B cell (primary cell): ENCODE data around the gene IL17RA. TPM values are rescaled to one million over a fixed set of nuclear protein-coding genes. Genes with fewer than 3 reads are reported as not detected.

Experiments
- ATAC-seq: fragments of 200-7000 bp; cut with Tn5 transposase; one replicate; pipeline ENCODE4 v1.10.0; 2021; ENCODE audit warnings: low read depth, mild to moderate bottlenecking, moderate number of reproducible peaks, moderate library complexity
- CTCF ChIA-PET: fragments of 350-600 bp; sonication (Branson Sonifier 250); formaldehyde crosslinking; loops from one replicate; lab custom pipeline; 2021; ENCODE audit warnings: antibody characterized with exemption, inconsistent platforms; lab: Charles Lee
- POLR2A ChIA-PET: fragments of 350-600 bp; sonication (Branson Sonifier 250); formaldehyde crosslinking; loops from one replicate; lab custom pipeline; 2021; ENCODE audit warnings: antibody characterized with exemption; lab: Charles Lee
- DNase-seq: peaks from one replicate; pipeline ENCODE4 v3.0.0; 2013
- H2AFZ ChIP-seq: 2 replicates; pipeline ENCODE4 v1.6.1; 2012; ENCODE audit warnings: mild to moderate bottlenecking, low read depth, low read length; ENCODE audit not compliant: insufficient read depth, poor library complexity, severe bottlenecking
- H3K27ac ChIP-seq, 2 donors: 1 replicate in 1 of 2; 2 replicates in 1 of 2; pipeline ENCODE4 v1.5.1; 2012 to 2013; ENCODE audit warnings: low read length in 2 of 2, mild to moderate bottlenecking in 2 of 2, moderate library complexity in 1 of 2
- H3K27me3 ChIP-seq, 4 experiments: fragments of 200-600 bp in 1 of 4; sonication (generic) in 1 of 4; replicated peaks in 1 of 4; 1 replicate in 2 of 4; 2 replicates in 2 of 4; pipeline versions ENCODE4 v1.6.1 to v1.7.0; 2013 to 2016; ENCODE audit warnings: low read length in 3 of 4, mild to moderate bottlenecking in 2 of 4, mixed read lengths in 1 of 4, moderate library complexity in 1 of 4; ENCODE audit not compliant: insufficient read depth in 4 of 4, control insufficient read depth in 3 of 4; ENCODE audit errors: control extremely low read depth in 1 of 4
- H3K36me3 ChIP-seq, 2 experiments: replicated peaks in 1 of 2; 1 replicate in 1 of 2; 2 replicates in 1 of 2; pipeline versions ENCODE4 v1.6.1 to v1.7.1; 2013; ENCODE audit warnings: low read length in 1 of 2; ENCODE audit not compliant: insufficient read depth in 2 of 2, control insufficient read depth in 1 of 2; ENCODE audit errors: control extremely low read depth in 1 of 2, extremely low read depth in 1 of 2
- H3K4me1 ChIP-seq, 2 donors: fragments of 200-600 bp in 1 of 2; sonication (generic) in 1 of 2; 1 replicate in 1 of 2; 2 replicates in 1 of 2; pipeline versions ENCODE4 v1.5.1 to v1.6.1; 2013 to 2017; ENCODE audit warnings: low read length in 2 of 2; ENCODE audit not compliant: control insufficient read depth in 2 of 2, insufficient read depth in 2 of 2
- H3K4me2 ChIP-seq: replicated peaks from 2 replicates; pipeline ENCODE3; 2012; ENCODE audit warnings: mild to moderate bottlenecking, low read depth, low read length; ENCODE audit not compliant: poor library complexity, severe bottlenecking
- H3K4me3 ChIP-seq, 5 experiments: fragments of 200-600 bp in 1 of 5; sonication (generic) in 1 of 5; 1 replicate in 3 of 5; 2 replicates in 2 of 5; pipeline versions ENCODE4 v1.5.1 to v1.7.0; 2011 to 2016; ENCODE audit warnings: low read length in 4 of 5, mild to moderate bottlenecking in 4 of 5, low read depth in 2 of 5, control low read depth in 1 of 5, moderate library complexity in 1 of 5; ENCODE audit not compliant: insufficient read depth in 1 of 5; ENCODE audit errors: control extremely low read depth in 1 of 5, extremely low read depth in 1 of 5
- H3K79me2 ChIP-seq: fragments of 200-600 bp; sonication (generic); one replicate; pipeline ENCODE4 v1.6.0; 2016; ENCODE audit warnings: low read length; ENCODE audit not compliant: control insufficient read depth, insufficient read depth
- H3K9ac ChIP-seq: fragments of 200-600 bp; sonication (generic); 2 replicates; pipeline ENCODE4 v1.6.1; 2017; ENCODE audit warnings: mild to moderate bottlenecking, low read length, moderate library complexity
- H3K9me3 ChIP-seq, 3 donors: one replicate each; pipeline versions ENCODE4 v1.6.1 to v1.7.1; 2013; ENCODE audit warnings: low read length in 2 of 3; ENCODE audit not compliant: control insufficient read depth in 2 of 3, insufficient read depth in 1 of 3; ENCODE audit errors: control extremely low read depth in 1 of 3
- H4K20me1 ChIP-seq: 2 replicates; pipeline ENCODE4 v1.6.0; 2012; ENCODE audit warnings: mild to moderate bottlenecking, low read length; ENCODE audit not compliant: insufficient read depth, control insufficient read depth, poor library complexity, severe bottlenecking
- H3K27ac Mint-ChIP-seq: one replicate; pipeline ENCODE4 v1.8.0; 2021; ENCODE audit warnings: mixed read lengths
- H3K27me3 Mint-ChIP-seq: one replicate; pipeline ENCODE4 v1.8.0; 2021; ENCODE audit warnings: mixed read lengths
- H3K4me1 Mint-ChIP-seq: one replicate; pipeline ENCODE4 v1.8.0; 2021; ENCODE audit warnings: mixed read lengths
- H3K4me3 Mint-ChIP-seq: one replicate; pipeline ENCODE4 v1.8.0; 2021; ENCODE audit warnings: mixed read lengths
- H3K9me3 Mint-ChIP-seq: one replicate; pipeline ENCODE4 v1.8.0; 2022; ENCODE audit warnings: mixed read lengths; ENCODE audit not compliant: insufficient read depth
- EZH2 ChIP-seq: IDR thresholded peaks from 2 replicates; pipeline ENCODE4 v1.6.1; 2012; ENCODE audit warnings: borderline replicate concordance, low read depth, mild to moderate bottlenecking, moderate library complexity, low read length; ENCODE audit not compliant: insufficient read depth, poor library complexity, severe bottlenecking
- WGBS: methylation state at CpG from one replicate; pipeline ENCODE4 v1.1.5; 2013; ENCODE audit warnings: missing lambda C conversion rate; ENCODE audit not compliant: insufficient coverage; 5-methylcytosine and 5-hydroxymethylcytosine counted together
- intact Hi-C: fragments of 100-400 bp; cut with micrococcal nuclease; formaldehyde crosslinking; loops from one replicate; pipeline ENCODE4 v1.10.0; 2022
- polyA plus RNA-seq: library from polyadenylated mRNA; depleted of rRNA; stranded (reverse); fragments of >200 nt; gene quantifications from 2 replicates; pipeline ENCODE4 v1.2.3, GENCODE V29; 2012
- total RNA-seq, 2 donors: library from RNA; stranded (reverse); fragments of 120-200 nt in 1 of 2; gene quantifications; 1 replicate in 1 of 2; 2 replicates in 1 of 2; pipeline versions ENCODE4 v1.2.3 to v1.2.4, GENCODE V29; 2013 to 2022
- TF ChIP-seq, protein P1 (sequence below): fragments of 200-600 bp; IDR thresholded peaks from one replicate; pipeline ENCODE4 v1.8.0; 2022; ENCODE audit warnings: antibody characterized with exemption, mild to moderate bottlenecking

IL17RA gene
- total and polyA plus RNA-seq, 2 donors (not counting 1 experiment from before 2014, with no cell fraction given): 8.1 to 24.6 TPM

DNA sequence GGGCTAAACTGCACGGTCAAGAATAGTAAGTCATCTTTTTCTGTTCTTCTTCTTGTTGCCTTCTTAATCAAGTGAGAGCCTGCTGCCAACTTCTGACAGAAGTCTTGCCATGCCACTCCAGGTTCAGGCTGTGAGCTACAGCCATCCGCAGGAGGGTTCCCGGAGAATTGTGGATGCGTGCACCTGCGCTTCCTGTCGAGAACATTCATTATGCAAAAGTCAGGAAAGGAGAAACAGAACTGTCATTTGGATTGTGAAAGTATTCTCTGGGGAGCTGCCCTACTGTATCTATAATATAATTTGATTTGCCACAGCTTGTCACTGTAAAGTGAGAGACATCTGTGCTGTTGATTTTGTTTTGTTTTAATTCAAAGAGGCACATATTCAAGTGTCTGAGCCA lies 12.3 kb downstream of the IL17RA start:
- 34% methylated on average over 3 of the region's 6 CpGs for WGBS
- H3K27me3 ChIP-seq: no peaks in the 10 kb centered on the region
- no peak overlapping the region for H2AFZ ChIP-seq
- DNase-seq: no peak
- H3K9me3 ChIP-seq: no peaks in the 10 kb centered on the region
- Mint-ChIP-seq H3K4me3 (no peak overlapping the region), H3K27me3 (no peaks in the 10 kb centered on the region), H3K27ac (no peak overlapping the region), H3K4me1 (peaks cover 25% of the 10 kb centered on the region), H3K9me3 (no peaks in the 10 kb centered on the region)
- H3K27ac ChIP-seq: no peak overlapping the region
- CTCF ChIA-PET: no interaction called here
- no peak overlapping the region for H3K4me3 ChIP-seq
- no peak for ATAC-seq
- TF ChIP-seq, protein P1, sequence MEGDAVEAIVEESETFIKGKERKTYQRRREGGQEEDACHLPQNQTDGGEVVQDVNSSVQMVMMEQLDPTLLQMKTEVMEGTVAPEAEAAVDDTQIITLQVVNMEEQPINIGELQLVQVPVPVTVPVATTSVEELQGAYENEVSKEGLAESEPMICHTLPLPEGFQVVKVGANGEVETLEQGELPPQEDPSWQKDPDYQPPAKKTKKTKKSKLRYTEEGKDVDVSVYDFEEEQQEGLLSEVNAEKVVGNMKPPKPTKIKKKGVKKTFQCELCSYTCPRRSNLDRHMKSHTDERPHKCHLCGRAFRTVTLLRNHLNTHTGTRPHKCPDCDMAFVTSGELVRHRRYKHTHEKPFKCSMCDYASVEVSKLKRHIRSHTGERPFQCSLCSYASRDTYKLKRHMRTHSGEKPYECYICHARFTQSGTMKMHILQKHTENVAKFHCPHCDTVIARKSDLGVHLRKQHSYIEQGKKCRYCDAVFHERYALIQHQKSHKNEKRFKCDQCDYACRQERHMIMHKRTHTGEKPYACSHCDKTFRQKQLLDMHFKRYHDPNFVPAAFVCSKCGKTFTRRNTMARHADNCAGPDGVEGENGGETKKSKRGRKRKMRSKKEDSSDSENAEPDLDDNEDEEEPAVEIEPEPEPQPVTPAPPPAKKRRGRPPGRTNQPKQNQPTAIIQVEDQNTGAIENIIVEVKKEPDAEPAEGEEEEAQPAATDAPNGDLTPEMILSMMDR: no peak
- TF ChIP-seq EZH2: no peak
- H3K36me3 ChIP-seq: peaks cover under 1 to 34% of the 10 kb centered on the region in 2 experiments
- H4K20me1 ChIP-seq: peaks cover 35% of the 10 kb centered on the region
- peak overlapping the region; percentile 8 for H3K4me2 ChIP-seq
- peaks cover 39% of the 10 kb centered on the region for H3K79me2 ChIP-seq
- intact Hi-C loops: no loop called here
- POLR2A ChIA-PET: interaction anchor here (0.7 kb wide), 2 partner anchors 13 to 62 kb away, joined by 3 to 5 read pairs; no protein-coding TSS in a partner anchor
- no peak overlapping the region for H3K9ac ChIP-seq
- peaks cover 23 to 26% of the 10 kb centered on the region in 2 donors for H3K4me1 ChIP-seq

DNA sequence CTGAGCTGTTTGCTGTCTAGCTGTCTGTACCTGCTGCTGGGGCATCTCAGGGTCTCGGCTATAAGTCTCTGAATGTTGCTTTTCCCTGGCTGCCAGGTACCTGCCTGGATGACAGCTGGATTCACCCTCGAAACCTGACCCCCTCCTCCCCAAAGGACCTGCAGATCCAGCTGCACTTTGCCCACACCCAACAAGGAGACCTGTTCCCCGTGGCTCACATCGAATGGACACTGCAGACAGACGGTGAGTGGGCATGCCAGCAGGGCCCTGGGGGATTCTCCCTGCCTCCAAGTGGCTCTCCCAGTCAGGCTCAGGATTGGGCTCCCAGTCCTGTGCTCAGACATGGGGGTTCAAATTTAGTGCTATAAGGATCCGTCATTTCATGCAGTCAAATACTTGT lies 12.9 kb downstream of the IL17RA start:
- no peak overlapping the region for H3K27ac Mint-ChIP-seq
- no peak overlapping the region for H3K4me3 Mint-ChIP-seq
- no peaks in the 10 kb centered on the region for H3K27me3 Mint-ChIP-seq
- intact Hi-C loops: no loop called here
- H3K4me1 Mint-ChIP-seq: peaks cover 25% of the 10 kb centered on the region
- Histone ChIP-seq H4K20me1 (peaks cover 32% of the 10 kb centered on the region), H3K27me3 (no peaks in the 10 kb centered on the region), H3K9me3 (no peaks in the 10 kb centered on the region), H3K36me3 (peaks cover 1 to 40% of the 10 kb centered on the region in 2 experiments), H3K27ac (no peak overlapping the region), H3K4me2 (peak overlapping the region; percentile 42), H3K4me3 (no peak overlapping the region), H3K79me2 (peaks cover 33% of the 10 kb centered on the region), H2AFZ (no peak overlapping the region), H3K9ac (no peak overlapping the region), H3K4me1 (peaks cover 23 to 26% of the 10 kb centered on the region in 2 donors)
- no peak for DNase-seq
- no peak for ATAC-seq
- CTCF ChIA-PET: no interaction called here
- no peaks in the 10 kb centered on the region for H3K9me3 Mint-ChIP-seq
- TF ChIP-seq EZH2: no peak
- TF ChIP-seq, protein P1: no peak
- POLR2A ChIA-PET: no interaction called here
- WGBS: 98% methylated on average over 5 of the region's 6 CpGs
